ENCODE measurements around the gene AASS. TPM values are rescaled to one million over a fixed set of nuclear protein-coding genes. Genes with fewer than 3 reads are reported as not detected.
"Not testable (repeated sequence)": the region's sequence is repeated elsewhere in the genome, so short reads cannot be mapped to it uniquely, and the experiment has no call there.

Gene AASS
- 1 to 10 TPM; 4.1 to 9.6 (median 6.9) TPM for total RNA-seq
- 1 to 10 TPM; 2.8 to 4.8 (median 4.2) TPM for polyA plus RNA-seq
- long read RNA-seq, donor 1, partial matches to known transcripts = 0 of 3 reads
- long read RNA-seq, donor 1, other reads (novel, unspliced or antisense) = 1 of 3 reads
- long read RNA-seq, donor 2, partial matches to known transcripts = 0 of 5 reads
- long read RNA-seq, donor 2, other reads (novel, unspliced or antisense) = 4 of 5 reads

DNA sequence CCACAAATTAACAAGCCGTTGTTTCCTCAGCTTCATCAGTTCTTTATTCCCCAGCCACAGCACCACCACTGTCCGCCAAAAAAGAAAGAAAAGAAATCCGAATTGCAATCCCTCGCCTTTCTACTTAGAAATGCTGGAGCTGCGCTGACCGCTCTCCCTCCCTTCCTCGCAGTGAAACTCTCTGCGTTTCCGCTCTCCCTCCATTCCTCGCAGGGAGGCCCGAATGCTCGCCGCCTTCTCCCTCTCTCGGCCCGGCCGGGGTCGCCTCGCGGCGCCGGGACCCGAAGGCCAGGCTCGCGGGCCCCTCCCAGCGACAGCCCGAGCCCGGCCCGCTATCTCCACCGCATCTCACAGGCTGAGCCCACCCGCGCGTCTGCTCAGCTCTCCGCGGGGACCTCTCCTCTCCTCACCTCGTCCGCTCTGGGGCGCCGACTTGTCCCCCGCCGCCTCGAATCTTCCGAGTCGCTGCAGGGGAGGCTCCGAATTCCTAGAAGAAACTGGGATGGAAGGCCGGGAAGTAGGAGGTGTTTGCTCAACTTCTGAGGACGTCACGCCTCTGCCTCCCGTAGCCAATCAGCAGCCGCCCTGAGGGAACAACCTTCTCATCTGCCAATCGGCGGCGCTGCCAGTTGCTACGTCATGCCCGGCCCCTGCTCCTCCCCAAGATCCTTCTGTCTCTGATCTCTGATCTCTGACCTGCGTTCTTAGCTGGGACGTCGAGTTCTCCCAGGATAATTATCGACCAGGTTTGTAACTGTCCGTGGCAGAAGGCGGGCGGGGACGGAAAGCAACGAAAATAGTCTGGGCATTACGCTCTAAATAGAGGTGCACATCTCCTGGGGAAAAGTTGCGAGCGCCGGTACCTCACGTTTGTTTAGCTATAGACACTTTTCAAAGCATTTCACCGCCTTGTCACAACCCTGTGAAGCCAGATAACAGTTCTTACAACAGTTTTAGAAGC lies at the start of gene AASS:
Gene AASS, minus strand, starts transcription at position 499 of the 961 bp plus-strand sequence. CDS start 10,523 bp downstream, outside the sequence.
- TF ChIP-seq CTCF (IDR thresholded peaks at IDR 0.05) = no peak
- Histone ChIP-seq H3K4me3 (peak within 1 kb of the TSS; percentile 78), H3K36me3 (ENCODE audit: insufficient read depth in 1 of 2, low read depth in 1 of 2) (no peaks in the 10 kb centered on the region), H3K27me3 (ENCODE audit: insufficient read depth in 3 of 3, low read length in 2 of 3) (no peaks in the 10 kb centered on the region), H3K9me3 (no peaks in the 10 kb centered on the region), H3K27ac (peak within 1 kb of the TSS; percentile 79), H3K4me1 (peaks cover 14% of the 10 kb centered on the region)
- peak; percentile 97 to 99 for DNase-seq
- ATAC-seq = peak; percentile 98 to 100 (median 99)
- WGBS, 3 donors = 0% methylated on average over 62 to 69 of the region's 69 CpGs
- intact Hi-C loops (cut with DNase I) = no loop called here

DNA sequence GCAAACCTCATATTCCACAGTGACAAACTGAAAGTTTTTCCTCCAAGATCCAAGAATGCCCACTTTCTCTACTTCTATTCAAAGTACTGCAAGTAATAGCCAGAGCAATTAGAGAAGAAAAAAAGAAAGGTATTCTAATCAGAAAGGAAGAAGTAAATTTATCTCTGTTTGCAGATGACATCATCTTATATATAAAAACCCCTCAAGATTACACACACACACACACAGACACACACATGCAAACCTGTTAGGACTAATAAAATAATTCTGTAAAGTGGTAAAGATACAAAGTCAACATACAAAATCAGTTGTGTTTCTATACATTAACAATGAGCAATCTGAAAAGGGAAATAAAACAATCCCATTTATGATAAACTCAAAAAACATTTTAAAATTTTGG lies 44.7 kb upstream of the AASS start:
- TF ChIP-seq CTCF (IDR thresholded peaks at IDR 0.05) = no peak
- DNase-seq (no peak), ATAC-seq (no peak)
- H3K9me3 ChIP-seq = no peaks in the 10 kb centered on the region
- no peak overlapping the region for H3K27ac ChIP-seq
- intact Hi-C loops (cut with DNase I) = no loop called here
- H3K4me1 ChIP-seq = no peaks in the 10 kb centered on the region
- H3K36me3 ChIP-seq (ENCODE audit: insufficient read depth in 1 of 2, low read depth in 1 of 2) = no peaks in the 10 kb centered on the region
- H3K4me3 ChIP-seq = no peak overlapping the region
- H3K27me3 ChIP-seq (ENCODE audit: insufficient read depth in 3 of 3, low read length in 2 of 3) = no peaks in the 10 kb centered on the region

DNA sequence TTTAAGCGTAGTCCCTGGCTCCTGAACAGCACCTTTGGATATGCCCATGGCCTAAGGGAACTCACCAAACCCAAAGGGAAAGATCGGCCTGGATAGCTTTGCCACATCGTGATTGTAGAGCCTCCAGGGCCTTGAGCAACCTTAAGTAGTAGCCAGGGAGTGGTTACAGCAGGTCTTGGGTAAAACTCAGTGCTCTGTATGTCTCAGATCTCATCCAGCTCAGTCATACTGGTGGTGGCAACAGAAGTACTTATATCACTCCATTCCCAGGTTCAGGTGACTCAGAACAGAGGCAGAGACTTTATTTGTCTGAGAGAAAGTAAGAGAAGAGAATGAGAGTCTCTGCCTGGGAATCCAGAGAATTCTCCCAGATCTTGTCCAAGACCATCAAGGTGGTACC lies 39.1 kb upstream of the AASS start:
- H3K4me3 ChIP-seq = no peak overlapping the region
- ATAC-seq = no peak
- 74 to 85% (median 79%) methylated on average over 3 of the region's 3 CpGs for WGBS, 3 donors
- no peaks in the 10 kb centered on the region for H3K9me3 ChIP-seq
- H3K27me3 ChIP-seq (ENCODE audit: insufficient read depth in 3 of 3, low read length in 2 of 3) = no peaks in the 10 kb centered on the region
- TF ChIP-seq CTCF (IDR thresholded peaks at IDR 0.05) = no peak
- H3K4me1 ChIP-seq = no peaks in the 10 kb centered on the region
- intact Hi-C loops (cut with DNase I) = no loop called here
- DNase-seq = no peak
- H3K27ac ChIP-seq = no peak overlapping the region
- H3K36me3 ChIP-seq (ENCODE audit: insufficient read depth in 1 of 2, low read depth in 1 of 2) = no peaks in the 10 kb centered on the region

DNA sequence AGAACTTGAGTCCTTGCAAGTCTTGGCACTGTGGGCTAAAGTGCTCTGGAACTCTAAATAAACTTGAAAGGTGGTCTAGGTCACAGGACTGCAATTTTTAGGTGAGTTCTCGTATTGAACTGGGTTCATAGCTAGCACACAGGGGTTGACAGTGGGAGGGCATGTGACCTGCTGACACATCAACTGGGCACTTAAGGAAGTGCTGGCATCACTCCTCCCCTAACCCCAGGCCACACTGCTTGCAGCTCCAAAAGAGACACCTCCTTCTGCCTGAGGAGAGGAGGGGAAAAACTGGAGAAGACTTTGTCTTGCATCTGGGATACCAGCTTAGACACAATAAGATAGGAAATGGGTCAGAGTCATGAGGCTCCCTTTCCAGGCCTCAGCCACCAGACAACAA lies 38.0 kb upstream of the AASS start:
- Histone ChIP-seq H3K4me1 (no peaks in the 10 kb centered on the region), H3K9me3 (no peaks in the 10 kb centered on the region), H3K27ac (no peak overlapping the region), H3K36me3 (ENCODE audit: insufficient read depth in 1 of 2, low read depth in 1 of 2) (no peaks in the 10 kb centered on the region), H3K27me3 (ENCODE audit: insufficient read depth in 3 of 3, low read length in 2 of 3) (no peaks in the 10 kb centered on the region), H3K4me3 (no peak overlapping the region)
- WGBS, 3 donors = 32 to 100% (median 90%) methylated on average over 1 of the region's 1 CpG
- DNase-seq (no peak), ATAC-seq (no peak)
- no peak for TF ChIP-seq CTCF (IDR thresholded peaks at IDR 0.05)
- intact Hi-C loops (cut with DNase I) = no loop called here

DNA sequence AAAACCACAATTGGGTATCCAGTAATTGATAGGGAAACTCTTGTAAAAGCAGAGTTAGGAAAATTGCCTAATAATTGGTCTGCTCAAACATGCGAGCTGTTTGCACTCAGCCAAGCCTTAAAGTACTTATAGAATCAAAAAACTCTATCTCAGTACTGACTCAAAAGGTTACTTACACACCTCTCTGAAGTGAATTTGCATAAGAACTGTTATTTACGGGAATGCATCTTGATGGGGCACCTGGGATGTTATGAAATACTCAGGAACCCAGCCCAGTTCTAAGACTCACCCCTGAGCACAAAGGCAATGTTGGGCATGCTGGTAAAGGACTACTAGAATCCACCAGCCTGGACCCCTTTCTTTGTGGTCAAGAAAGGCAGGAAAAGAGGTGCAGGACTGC lies 28.1 kb upstream of the AASS start:
- H3K27ac ChIP-seq; intact Hi-C loops (cut with DNase I); H3K9me3 ChIP-seq; H3K4me3 ChIP-seq; ATAC-seq; H3K27me3 ChIP-seq (ENCODE audit: insufficient read depth in 3 of 3, low read length in 2 of 3); H3K4me1 ChIP-seq; H3K36me3 ChIP-seq (ENCODE audit: insufficient read depth in 1 of 2, low read depth in 1 of 2); DNase-seq: not testable (repeated sequence)
- 81 to 88% (median 88%) methylated on average over 2 of the region's 2 CpGs for WGBS, 3 donors
